HepG2 (cell line): ENCODE measurements around the gene MLST8. TPM values are rescaled to one million over a fixed set of nuclear protein-coding genes. Genes with fewer than 3 reads are reported as not detected.

Experiments used
- ATAC-seq: fragments of 200-7000 bp; cut with Tn5 transposase; 3 replicates; pipeline ENCODE4 v1.9.1; 2020; ENCODE audit warnings: mild to moderate bottlenecking, moderate library complexity
- BruUV-seq: library from RNA; stranded (reverse); fragments of 400-500 nt; replicated peaks from 2 replicates; lab custom pipeline; 2021; lab: Mats Ljungman, UMichigan
- CTCF ChIA-PET: fragments of 300-600 bp; formaldehyde crosslinking; extraction: SDS; loops from one replicate; lab custom pipeline; 2021; ENCODE audit warnings: low total read pairs, inconsistent platforms, low intra/inter-chr PET ratio; lab: Yijun Ruan, JAX
- POLR2A ChIA-PET: fragments of 350-600 bp; sonication (Branson Sonifier 250); formaldehyde crosslinking; loops from one replicate; lab custom pipeline; 2020; ENCODE audit warnings: antibody characterized with exemption, inconsistent platforms; lab: Yijun Ruan, JAX
- DNase-seq: peaks from one replicate; pipeline ENCODE4 v3.0.0-alpha.2; 2015; ENCODE audit warnings: low spot score
- FAIRE-seq: peaks from 3 replicates; lab custom pipeline; 2011; peaks lifted over from hg19 to GRCh38; lab: Jason Lieb, UNC
- H2AFZ ChIP-seq: one replicate; pipeline ENCODE4 v1.6.1; 2011; ENCODE audit warnings: low read length, inconsistent platforms
- H3K27ac ChIP-seq: fragments of 300-600 bp; 3 replicates; pipeline ENCODE4 v1.8.0; 2011; ENCODE audit warnings: mixed run types, mild to moderate bottlenecking, mixed read lengths, low read length, inconsistent platforms; ENCODE audit not compliant: insufficient read depth; ENCODE audit errors: extremely low read length
- H3K27me3 ChIP-seq, 2 experiments: fragments of 200-600 bp in 1 of 2; 2 replicates in 1 of 2; 3 replicates in 1 of 2; pipeline versions ENCODE4 v1.6.0 to v1.8.0; 2011; ENCODE audit warnings: low read length in 2 of 2, mild to moderate bottlenecking in 2 of 2, moderate library complexity in 2 of 2, inconsistent platforms in 1 of 2; ENCODE audit not compliant: insufficient read depth in 2 of 2, control insufficient read depth in 1 of 2
- H3K36me3 ChIP-seq, 2 experiments: fragments of 200-600 bp in 1 of 2; replicated peaks in 1 of 2; 2 replicates in 1 of 2; 3 replicates in 1 of 2; pipeline versions ENCODE4 v1.5.1 to v1.8.0; 2011; ENCODE audit warnings: low read length in 2 of 2, inconsistent platforms in 1 of 2; ENCODE audit not compliant: insufficient read depth in 2 of 2, control insufficient read depth in 1 of 2
- H3K4me1 ChIP-seq: 2 replicates; pipeline ENCODE4 v1.5.1; 2012; ENCODE audit warnings: low read length, inconsistent platforms; ENCODE audit not compliant: insufficient read depth
- H3K4me2 ChIP-seq: 2 replicates; pipeline ENCODE4 v1.6.0; 2011; ENCODE audit warnings: low read depth, low read length, inconsistent platforms
- H3K4me3 ChIP-seq, 3 experiments: fragments of 200-600 bp in 1 of 3; sonication (generic), shearing (Covaris generic) in 1 of 3; replicated peaks in 1 of 3; 2 replicates each; pipeline ENCODE4 v1.5.1; 2011 to 2016; ENCODE audit warnings: low read length in 3 of 3, inconsistent platforms in 2 of 3, low read depth in 2 of 3, mild to moderate bottlenecking in 2 of 3, control low read depth in 1 of 3, mixed read lengths in 1 of 3; ENCODE audit not compliant: insufficient read depth in 1 of 3
- H3K79me2 ChIP-seq: one replicate; pipeline ENCODE4 v1.6.1; 2011; ENCODE audit warnings: low read length, inconsistent platforms; ENCODE audit not compliant: insufficient read depth
- H3K9ac ChIP-seq: 2 replicates; pipeline ENCODE4 v1.6.0; 2011; ENCODE audit warnings: mild to moderate bottlenecking, low read depth, low read length, inconsistent platforms; ENCODE audit not compliant: insufficient read depth
- H3K9me3 ChIP-seq: 2 replicates; pipeline ENCODE4 v1.5.1; 2012; ENCODE audit warnings: mild to moderate bottlenecking, low read length
- H4K20me1 ChIP-seq: 2 replicates; pipeline ENCODE4 v1.6.0; 2011; ENCODE audit warnings: inconsistent platforms, mild to moderate bottlenecking, low read length, moderate library complexity; ENCODE audit not compliant: insufficient read depth
- CERS6 ChIP-seq: sonication (generic); formaldehyde crosslinking; IDR thresholded peaks from 2 replicates; pipeline ENCODE4 v1.5.0; 2020; ENCODE audit warnings: missing genetic modification reagents
- EED ChIP-seq: sonication (generic); formaldehyde crosslinking; IDR thresholded peaks from 2 replicates; pipeline ENCODE4 v1.5.0; 2020; ENCODE audit warnings: mild to moderate bottlenecking, missing genetic modification reagents
- FOXP4 ChIP-seq: sonication (generic); formaldehyde crosslinking; IDR thresholded peaks from 2 replicates; pipeline ENCODE4 v1.4.0; 2020; ENCODE audit warnings: missing genetic modification reagents
- MIER2 ChIP-seq: IDR thresholded peaks from 2 replicates; pipeline ENCODE4 v1.6.1; 2016; ENCODE audit warnings: missing biosample characterization, missing genetic modification reagents
- MIER3 ChIP-seq: IDR thresholded peaks from 2 replicates; pipeline ENCODE4 v1.6.1; 2016; ENCODE audit warnings: missing compliant biosample characterization, borderline replicate concordance
- SAFB2 ChIP-seq: sonication (generic); formaldehyde crosslinking; IDR thresholded peaks from 2 replicates; pipeline ENCODE4 v1.5.1; 2020; ENCODE audit warnings: missing genetic modification reagents, low read depth, mild to moderate bottlenecking, borderline replicate concordance
- TBX2 ChIP-seq: sonication (generic); formaldehyde crosslinking; IDR thresholded peaks from 2 replicates; pipeline ENCODE4 v1.5.0; 2020; ENCODE audit warnings: missing genetic modification reagents, mild to moderate bottlenecking, borderline replicate concordance
- ZFP62 ChIP-seq: sonication (generic); formaldehyde crosslinking; IDR thresholded peaks from 2 replicates; pipeline ENCODE4 v1.4.0; 2020; ENCODE audit warnings: missing genetic modification reagents
- ZNF530 ChIP-seq: sonication (generic); formaldehyde crosslinking; IDR thresholded peaks from 2 replicates; pipeline ENCODE4 v1.5.0; 2020; ENCODE audit warnings: low read depth, mild to moderate bottlenecking, missing genetic modification reagents
- ZNF674 ChIP-seq: sonication (generic); formaldehyde crosslinking; IDR thresholded peaks from 2 replicates; pipeline ENCODE4 v1.5.0; 2020; ENCODE audit warnings: low read depth, mild to moderate bottlenecking, missing genetic modification reagents
- ZNF775 ChIP-seq: sonication (generic); formaldehyde crosslinking; IDR thresholded peaks from 2 replicates; pipeline ENCODE4 v1.4.0; 2020; ENCODE audit warnings: missing genetic modification reagents, mild to moderate bottlenecking, moderate library complexity, borderline replicate concordance
- ZSCAN5A ChIP-seq: sonication (generic); formaldehyde crosslinking; IDR thresholded peaks from 2 replicates; pipeline ENCODE4 v1.8.0; 2022; ENCODE audit warnings: mild to moderate bottlenecking, missing genetic modification reagents, borderline replicate concordance
- WGBS: methylation state at CpG from one replicate; pipeline ENCODE4 v1.1.6; 2017; ENCODE audit warnings: low lambda C conversion rate; 5-methylcytosine and 5-hydroxymethylcytosine counted together
- in situ Hi-C: cut with HindIII; loops from 2 replicates; pipeline ENCODE4 v1.10.0; 2017; ENCODE audit warnings: low pct_unique_long_range_greater_than_20kb; ENCODE audit not compliant: extremely low pct_ligation_motif_present
- intact Hi-C: fragments of 100-400 bp; cut with micrococcal nuclease; formaldehyde crosslinking; loops from one replicate; pipeline ENCODE4 v1.10.0; 2022; ENCODE audit not compliant: unreplicated experiment
- polyA plus RNA-seq, 8 experiments: library from polyadenylated mRNA; depleted of rRNA in 3 of 8; stranded (reverse) in 7 of 8; unstranded in 1 of 8; fragments of >200 nt; fragmentation: Illumina TruSeq in 4 of 8; extraction: Trizol in 4 of 8; gene quantifications; 2 replicates each; pipeline versions ENCODE4 v1.2.1 to v1.2.3, GENCODE V29; 2011 to 2016; ENCODE audit warnings: low read depth in 4 of 8, missing spikeins in 1 of 8, mixed read lengths in 1 of 8; ENCODE audit not compliant: insufficient read depth in 1 of 8
- total RNA-seq, 5 experiments: library from RNA; depleted of rRNA; stranded (reverse); fragments of >200 nt; fragmentation: Illumina TruSeq; extraction: Trizol; gene quantifications; 2 replicates each; pipeline ENCODE4 v1.2.3, GENCODE V29; 2016; ENCODE audit warnings: low read depth in 1 of 5
- TF ChIP-seq, protein P1 (sequence below): sonication (generic); formaldehyde crosslinking; IDR thresholded peaks from 2 replicates; pipeline ENCODE4 v1.5.1; 2020; ENCODE audit warnings: mild to moderate bottlenecking, missing genetic modification reagents, borderline replicate concordance
- TF ChIP-seq, protein P2 (sequence below): sonication (generic); formaldehyde crosslinking; IDR thresholded peaks from 2 replicates; pipeline ENCODE4 v1.4.0; 2020; ENCODE audit warnings: mild to moderate bottlenecking, missing genetic modification reagents, borderline replicate concordance

MLST8 gene
- total and polyA plus RNA-seq, 2 of the 13 experiments (the other 11 are each of a cell fraction or from before 2014, with no cell fraction given) = 30.8 to 72.7 TPM

DNA sequence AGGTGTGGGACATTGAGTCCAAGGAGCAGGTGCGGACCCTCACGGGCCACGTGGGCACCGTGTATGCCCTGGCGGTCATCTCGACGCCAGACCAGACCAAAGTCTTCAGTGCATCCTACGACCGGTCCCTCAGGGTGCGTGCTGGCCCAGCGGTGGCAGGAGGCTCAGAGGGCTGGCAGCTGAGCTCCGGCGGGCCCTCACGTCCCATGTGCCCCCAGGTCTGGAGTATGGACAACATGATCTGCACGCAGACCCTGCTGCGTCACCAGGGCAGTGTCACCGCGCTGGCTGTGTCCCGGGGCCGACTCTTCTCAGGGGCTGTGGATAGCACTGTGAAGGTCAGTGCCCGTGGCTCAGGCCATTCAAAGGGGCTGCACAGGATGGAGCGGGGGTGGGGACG is 29.2 kb upstream of the MLST8 start:
- FAIRE-seq (no peak), ATAC-seq (no peak), DNase-seq (no peak)
- H3K9me3 ChIP-seq = no peaks in the 10 kb centered on the region
- no peak overlapping the region for H3K9ac ChIP-seq
- H2AFZ ChIP-seq = no peak overlapping the region
- H3K79me2 ChIP-seq = no peaks in the 10 kb centered on the region
- WGBS = 99% methylated on average over 16 of the region's 23 CpGs
- H3K4me3 ChIP-seq = no peak overlapping the region
- in situ Hi-C loops = no loop called here
- ChIA-PET CTCF (no interaction called here), POLR2A (no interaction called here)
- peaks cover 10 to 26% of the 10 kb centered on the region in 2 experiments; a peak in 2 of 5 replicates for H3K36me3 ChIP-seq
- no peak overlapping the region for H3K4me2 ChIP-seq
- no peak overlapping the region for H3K27ac ChIP-seq
- intact Hi-C loops = no loop called here
- no peaks in the 10 kb centered on the region for H4K20me1 ChIP-seq
- no peaks in the 10 kb centered on the region; the same call in 1 of the 2 replicates for H3K4me1 ChIP-seq
- H3K27me3 ChIP-seq = no peaks in the 10 kb centered on the region
- BruUV-seq = no TSS peak
- TF ChIP-seq, protein P1, sequence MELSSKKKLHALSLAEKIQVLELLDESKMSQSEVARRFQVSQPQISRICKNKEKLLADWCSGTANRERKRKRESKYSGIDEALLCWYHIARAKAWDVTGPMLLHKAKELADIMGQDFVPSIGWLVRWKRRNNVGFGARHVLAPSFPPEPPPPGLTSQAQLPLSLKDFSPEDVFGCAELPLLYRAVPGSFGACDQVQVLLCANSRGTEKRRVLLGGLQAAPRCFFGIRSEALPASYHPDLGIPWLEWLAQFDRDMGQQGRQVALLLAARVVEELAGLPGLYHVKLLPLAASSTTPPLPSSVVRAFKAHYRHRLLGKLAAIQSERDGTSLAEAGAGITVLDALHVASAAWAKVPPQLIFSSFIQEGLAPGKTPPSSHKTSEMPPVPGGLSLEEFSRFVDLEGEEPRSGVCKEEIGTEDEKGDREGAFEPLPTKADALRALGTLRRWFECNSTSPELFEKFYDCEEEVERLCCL (CRISPR knock-in tag) = no peak
- TF ChIP-seq SAFB2 = no peak
- TF ChIP-seq ZNF674 (CRISPR knock-in tag) = no peak
- no peak for TF ChIP-seq ZFP62 (CRISPR knock-in tag)
- no peak for TF ChIP-seq ZNF775 (CRISPR knock-in tag)
- no peak for TF ChIP-seq MIER2 (CRISPR knock-in tag)
- no peak for TF ChIP-seq TBX2 (CRISPR knock-in tag)
- TF ChIP-seq ZNF530 (CRISPR knock-in tag) = no peak
- TF ChIP-seq MIER3 = no peak
- TF ChIP-seq ZSCAN5A (CRISPR knock-in tag) = no peak
- no peak for TF ChIP-seq FOXP4 (CRISPR knock-in tag)
- TF ChIP-seq EED (CRISPR knock-in tag) = no peak
- TF ChIP-seq CERS6 (CRISPR knock-in tag) = no peak
- TF ChIP-seq, protein P2, sequence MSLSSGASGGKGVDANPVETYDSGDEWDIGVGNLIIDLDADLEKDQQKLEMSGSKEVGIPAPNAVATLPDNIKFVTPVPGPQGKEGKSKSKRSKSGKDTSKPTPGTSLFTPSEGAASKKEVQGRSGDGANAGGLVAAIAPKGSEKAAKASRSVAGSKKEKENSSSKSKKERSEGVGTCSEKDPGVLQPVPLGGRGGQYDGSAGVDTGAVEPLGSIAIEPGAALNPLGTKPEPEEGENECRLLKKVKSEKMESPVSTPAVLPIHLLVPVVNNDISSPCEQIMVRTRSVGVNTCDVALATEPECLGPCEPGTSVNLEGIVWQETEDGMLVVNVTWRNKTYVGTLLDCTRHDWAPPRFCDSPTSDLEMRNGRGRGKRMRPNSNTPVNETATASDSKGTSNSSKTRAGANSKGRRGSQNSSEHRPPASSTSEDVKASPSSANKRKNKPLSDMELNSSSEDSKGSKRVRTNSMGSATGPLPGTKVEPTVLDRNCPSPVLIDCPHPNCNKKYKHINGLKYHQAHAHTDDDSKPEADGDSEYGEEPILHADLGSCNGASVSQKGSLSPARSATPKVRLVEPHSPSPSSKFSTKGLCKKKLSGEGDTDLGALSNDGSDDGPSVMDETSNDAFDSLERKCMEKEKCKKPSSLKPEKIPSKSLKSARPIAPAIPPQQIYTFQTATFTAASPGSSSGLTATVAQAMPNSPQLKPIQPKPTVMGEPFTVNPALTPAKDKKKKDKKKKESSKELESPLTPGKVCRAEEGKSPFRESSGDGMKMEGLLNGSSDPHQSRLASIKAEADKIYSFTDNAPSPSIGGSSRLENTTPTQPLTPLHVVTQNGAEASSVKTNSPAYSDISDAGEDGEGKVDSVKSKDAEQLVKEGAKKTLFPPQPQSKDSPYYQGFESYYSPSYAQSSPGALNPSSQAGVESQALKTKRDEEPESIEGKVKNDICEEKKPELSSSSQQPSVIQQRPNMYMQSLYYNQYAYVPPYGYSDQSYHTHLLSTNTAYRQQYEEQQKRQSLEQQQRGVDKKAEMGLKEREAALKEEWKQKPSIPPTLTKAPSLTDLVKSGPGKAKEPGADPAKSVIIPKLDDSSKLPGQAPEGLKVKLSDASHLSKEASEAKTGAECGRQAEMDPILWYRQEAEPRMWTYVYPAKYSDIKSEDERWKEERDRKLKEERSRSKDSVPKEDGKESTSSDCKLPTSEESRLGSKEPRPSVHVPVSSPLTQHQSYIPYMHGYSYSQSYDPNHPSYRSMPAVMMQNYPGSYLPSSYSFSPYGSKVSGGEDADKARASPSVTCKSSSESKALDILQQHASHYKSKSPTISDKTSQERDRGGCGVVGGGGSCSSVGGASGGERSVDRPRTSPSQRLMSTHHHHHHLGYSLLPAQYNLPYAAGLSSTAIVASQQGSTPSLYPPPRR (CRISPR knock-in tag) = no peak
